SK-N-SH (cell line): Measurements from ENCODE around the gene ABI3.

ENCODE experiments used
- CTCF ChIP-seq: fragments of 200-600 bp; sonication (generic); IDR thresholded peaks from 2 replicates; pipeline ENCODE4 v1.6.1; 2017; ENCODE audit warnings: antibody characterized with exemption, mild to moderate bottlenecking, moderate library complexity
- GATA2 ChIP-seq: sonication (generic); formaldehyde crosslinking; IDR thresholded peaks from 2 replicates; pipeline ENCODE4 v1.5.0; 2020; ENCODE audit warnings: mild to moderate bottlenecking, missing genetic modification reagents
- REST ChIP-seq: IDR thresholded peaks from 2 replicates; pipeline ENCODE4 v1.6.1; 2012; ENCODE audit warnings: mild to moderate bottlenecking, low read depth, low read length, moderate library complexity

- TF ChIP-seq CTCF (no peak), GATA2 (CRISPR knock-in tag) (no peak), REST (no peak)
Measured at GRCh38 chr17:49162866-49163265, 47.6 kb upstream of the ABI3 start.
